Pons (tissue), 1 donor: ENCODE results near the gene DEFB128.
"Not testable (repeated sequence)": the region's sequence is repeated elsewhere in the genome, so short reads cannot be mapped to it uniquely, and the experiment has no call there.

Experiments
- DNase-seq: peaks from one replicate; pipeline ENCODE4 v3.0.0-alpha.2; 2016; ENCODE audit warnings: low spot score

DEFB128 gene

DNA sequence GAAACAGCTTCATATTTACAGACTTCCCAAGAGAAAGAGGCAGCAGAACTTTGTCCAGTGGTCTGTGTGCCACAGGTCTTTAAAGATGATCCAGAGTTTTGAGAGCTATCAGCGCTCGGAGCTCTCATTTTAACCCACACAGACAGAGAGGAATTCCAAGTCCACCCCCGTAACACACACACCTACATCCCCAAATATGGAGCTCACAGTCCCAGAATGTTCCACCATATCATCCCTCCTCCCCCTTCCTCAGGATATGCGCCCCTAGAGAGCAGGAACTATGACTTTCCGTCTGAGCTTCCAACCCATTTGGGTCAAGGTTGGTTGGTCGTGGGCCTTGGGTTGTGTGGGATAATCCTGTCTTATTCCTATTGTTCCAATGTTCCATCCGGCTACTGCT, at the start of gene DEFB128:
Gene DEFB128, minus strand, starts transcription at position 101 of the 400 bp plus-strand sequence. Its CDS starts 88 bp downstream, at position 13.
- DNase-seq: no peak

DNA sequence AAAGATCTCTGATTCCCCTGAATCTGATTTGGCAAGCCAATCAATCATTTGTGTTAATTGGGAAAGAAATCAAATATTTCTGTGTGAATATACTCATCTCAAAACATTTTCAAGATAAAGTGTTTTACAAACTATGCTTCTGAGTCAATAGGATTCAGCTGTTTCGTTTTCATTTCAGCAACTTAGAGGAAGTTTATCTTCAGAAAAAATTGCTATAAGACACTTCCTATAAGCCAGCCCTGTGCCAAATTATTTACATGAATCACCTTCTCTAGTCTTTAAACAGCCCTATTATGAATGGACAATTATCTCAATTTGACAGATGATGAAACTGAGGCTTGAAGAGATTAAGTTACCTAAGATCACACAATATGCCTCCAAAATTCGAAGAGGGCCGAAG, 48.4 kb upstream of the DEFB128 start:
- no peak for DNase-seq

GRCh38 chr20:237489-237888, 48.0 kb upstream of the DEFB128 start:
- DNase-seq: peak; percentile 68

GRCh38 chr20:235891-236290, 46.4 kb upstream of the DEFB128 start:
- peak; percentile 31 for DNase-seq

DNA sequence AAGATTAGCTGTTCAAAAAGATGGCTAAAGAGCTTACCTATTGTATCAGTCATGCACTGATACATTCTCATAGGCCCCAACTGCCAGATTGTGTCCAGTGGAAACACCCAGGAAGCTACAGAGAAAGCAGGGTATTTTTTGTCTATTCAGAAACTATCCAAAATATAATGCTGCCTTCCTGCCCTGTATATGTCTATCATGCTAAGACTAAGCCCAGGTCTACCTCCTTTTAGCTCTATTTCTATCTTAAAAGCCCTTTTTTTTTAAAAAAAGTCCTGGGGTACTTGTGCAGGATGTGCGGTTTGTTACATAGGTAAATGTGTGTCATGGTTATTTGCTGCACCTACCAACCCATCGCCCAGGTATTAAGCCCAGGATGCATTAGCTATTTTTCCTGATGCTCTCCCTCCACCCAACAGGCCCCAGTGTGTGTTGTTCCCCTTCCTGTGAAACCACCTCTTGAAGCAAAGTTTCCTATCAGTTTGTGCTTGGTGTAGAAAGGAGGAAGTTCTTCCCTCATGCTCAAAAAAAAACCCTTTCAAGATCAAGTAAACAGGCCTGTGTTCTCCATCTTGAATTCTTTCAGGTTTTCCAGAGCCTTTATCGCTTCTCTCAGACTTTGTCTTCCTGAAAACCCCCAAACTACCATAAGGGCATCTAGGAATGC, 38.1 kb upstream of the DEFB128 start:
- DNase-seq: peak; percentile 47

GRCh38 chr20:226958-227357, 37.4 kb upstream of the DEFB128 start, which contains the start of gene DEFB129:
Gene DEFB129 (plus strand): TSS chr20:227258. CDS start chr20:227289, 31 bp downstream.
- DNase-seq: no peak

- not testable (repeated sequence) for DNase-seq
These were observed 36.4 kb upstream of the DEFB128 start for GRCh38 chr20:225879-226278.

DNA sequence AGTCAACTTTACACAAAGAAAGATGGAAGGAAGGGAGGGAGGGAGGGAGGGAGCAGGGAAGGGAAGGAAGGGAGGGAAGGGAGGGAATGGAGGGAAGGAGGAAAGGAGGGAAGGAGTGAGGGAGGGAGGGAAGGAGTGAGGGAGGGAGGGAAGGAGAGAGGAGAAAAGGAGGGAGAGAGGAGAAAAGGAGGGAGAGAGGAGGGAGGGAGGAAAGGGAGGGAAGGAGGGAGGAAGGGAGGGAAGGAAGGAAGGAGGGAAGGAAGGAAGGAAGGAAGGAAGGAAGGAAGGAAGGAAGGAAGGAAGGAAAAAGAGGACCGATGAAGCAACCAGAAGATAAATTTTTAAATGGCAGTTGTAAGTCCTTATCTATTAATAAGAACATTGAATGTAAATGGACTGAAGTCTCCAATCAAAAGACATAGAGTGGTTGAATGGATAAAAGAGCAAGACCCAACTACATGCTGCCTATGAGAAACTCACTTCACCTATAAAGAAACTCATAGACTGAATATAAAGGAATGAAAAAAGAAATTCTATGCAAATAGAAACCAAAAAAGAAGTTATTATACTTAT, 31.8 kb upstream of the DEFB128 start:
- no peak for DNase-seq

DNA sequence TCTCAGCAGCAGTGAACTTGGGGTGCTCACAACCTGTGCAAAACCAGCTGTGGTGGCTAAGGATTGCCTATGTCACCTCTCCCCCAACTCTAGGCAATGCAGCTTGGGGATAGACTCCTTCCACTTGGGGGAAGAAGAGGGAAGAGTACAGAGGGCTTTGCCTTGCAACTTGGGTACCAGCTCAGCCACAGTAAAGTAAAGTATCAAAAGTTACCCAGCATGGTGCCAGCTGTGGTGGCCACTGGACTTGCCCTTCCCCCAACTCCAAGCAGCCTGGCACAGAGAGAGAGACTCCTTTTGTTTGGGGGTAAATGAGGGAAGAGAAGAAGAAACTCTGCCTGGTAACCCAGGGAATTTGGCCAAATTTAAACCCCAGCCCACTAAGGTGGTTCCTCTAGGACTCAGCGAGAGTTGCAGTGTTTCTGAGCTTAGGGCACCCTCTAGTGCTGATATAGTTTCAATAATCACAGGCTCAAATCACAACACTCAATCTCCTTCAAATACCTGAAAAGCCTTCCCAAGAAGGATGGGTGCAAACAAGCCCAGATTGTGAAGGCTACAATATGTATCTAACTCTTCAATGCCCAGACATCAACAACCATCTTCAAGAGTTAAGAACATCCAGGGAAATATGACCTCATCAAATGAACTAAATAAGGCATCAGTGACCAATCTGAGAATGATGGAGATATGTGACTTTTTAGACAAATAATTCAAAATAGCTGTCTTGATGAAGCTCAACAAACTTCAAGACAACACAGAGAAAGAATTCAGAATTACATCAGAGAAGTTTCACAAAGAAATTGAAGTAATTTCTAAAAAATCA, 30.0 kb upstream of the DEFB128 start:
- DNase-seq: peak; percentile 19

DNA sequence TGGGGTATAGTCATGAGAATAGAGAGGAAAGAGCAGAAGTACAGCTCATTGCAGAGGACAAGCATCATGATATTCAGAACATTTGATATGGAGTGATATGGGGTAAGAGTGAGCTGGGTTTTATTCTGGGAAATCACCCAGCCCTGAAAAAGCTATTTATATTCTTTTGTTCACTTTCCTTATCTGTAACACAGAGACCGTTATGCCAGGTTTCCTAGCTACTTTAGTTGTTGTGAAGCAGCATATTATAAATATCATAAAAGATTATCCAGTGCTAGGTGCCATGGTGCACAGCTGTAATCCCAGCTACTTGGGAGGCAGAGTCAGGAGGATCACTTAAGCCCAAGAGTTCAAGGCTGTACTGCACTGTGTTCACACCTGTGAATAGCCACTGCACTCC, 27.8 kb upstream of the DEFB128 start:
- DNase-seq: no peak

GRCh38 chr20:215796-216195, 26.3 kb upstream of the DEFB128 start:
- no peak for DNase-seq

GRCh38 chr20:214383-214782, 24.9 kb upstream of the DEFB128 start:
- DNase-seq: no peak

GRCh38 chr20:210809-211502, 21.4 kb upstream of the DEFB128 start:
- DNase-seq: no peak

GRCh38 chr20:208942-209566, 19.5 kb upstream of the DEFB128 start:
- DNase-seq: peak; percentile 66

DNA sequence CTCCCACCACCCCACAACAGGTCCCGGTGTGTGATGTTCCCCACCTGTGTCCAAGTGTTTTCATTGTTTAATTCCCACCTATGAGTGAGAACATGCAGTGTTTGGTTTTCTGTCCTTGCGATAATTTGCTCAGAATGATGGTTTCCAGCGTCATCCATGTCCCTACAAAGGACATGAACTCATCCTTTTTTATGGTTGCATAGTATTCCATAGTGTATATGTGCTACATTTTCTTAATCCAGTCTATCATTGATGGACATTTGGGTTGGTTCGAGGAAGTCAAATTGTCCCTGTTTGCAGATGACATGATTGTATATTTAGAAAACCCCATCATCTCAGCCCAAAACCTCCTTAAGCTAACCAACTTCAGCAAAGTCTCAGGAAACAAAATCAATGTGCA, 14.1 kb upstream of the DEFB128 start:
- not testable (repeated sequence) for DNase-seq

- no peak for DNase-seq
These were observed 10.5 kb upstream of the DEFB128 start for GRCh38 chr20:199996-200395.

GRCh38 chr20:198225-198624, 8.7 kb upstream of the DEFB128 start:
- DNase-seq: no peak

GRCh38 chr20:187733-188132, 1.8 kb downstream of the DEFB128 start:
- no peak for DNase-seq

GRCh38 chr20:184288-184687, 5.2 kb downstream of the DEFB128 start:
- no peak for DNase-seq

DNA sequence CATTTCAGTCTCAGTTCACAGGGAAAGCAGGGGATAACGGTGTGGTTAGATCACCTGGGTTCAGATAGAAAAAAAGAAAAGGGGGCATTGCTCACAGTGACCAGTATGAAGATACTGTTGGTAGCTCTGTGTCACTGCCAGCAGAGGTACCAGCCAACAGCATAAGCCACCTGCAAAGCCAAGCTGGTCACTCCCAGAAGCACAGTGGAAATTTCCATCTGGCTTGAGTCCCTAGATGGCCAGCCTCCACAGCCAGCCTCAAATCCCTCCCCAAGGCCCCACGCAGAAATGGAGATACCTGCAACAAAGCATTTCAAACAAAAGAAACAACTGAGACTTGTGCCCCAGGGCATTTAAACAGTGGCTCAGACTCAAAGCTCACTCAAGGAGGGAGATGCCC, 20.6 kb downstream of the DEFB128 start:
- DNase-seq: no peak

DNA sequence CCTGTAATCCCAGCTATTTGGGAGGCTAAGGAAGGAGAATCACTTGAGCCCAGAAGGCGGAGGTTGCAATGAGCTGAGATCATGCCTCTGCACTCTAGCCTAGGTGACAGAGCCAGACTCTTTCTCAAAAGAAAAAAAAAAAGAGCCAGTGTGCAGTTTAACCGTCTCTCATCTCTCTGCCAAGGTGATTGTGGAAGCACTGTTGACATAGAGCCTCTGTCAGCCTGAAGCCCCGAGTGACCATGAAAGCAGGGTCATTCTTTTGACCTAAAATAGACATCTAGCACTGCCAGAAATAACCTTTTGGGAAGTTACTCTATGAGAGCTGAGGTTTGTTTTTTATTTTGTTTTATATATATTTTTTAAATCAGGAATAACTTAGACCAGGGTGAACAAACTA, 24.9 kb downstream of the DEFB128 start:
- DNase-seq: no peak

- DNase-seq: no peak
These were observed 32.4 kb downstream of the DEFB128 start, which contains the start of gene DEFB127 for GRCh38 chr20:157154-157553. Gene DEFB127 (plus strand): TSS chr20:157454. CDS start chr20:157545, 91 bp downstream.
